HG02571 (cell line): ENCODE results near the gene GMPPA.
A peak's percentile ranks its signal among the peaks of the same experiment; 100 is the strongest.

Experiments
- ATAC-seq: cut with Tn5 transposase; IDR thresholded peaks from one replicate; pipeline ENCODE4 v1.9.1; 2021; ENCODE audit warnings: mild to moderate bottlenecking, moderate library complexity; ENCODE audit not compliant: unreplicated experiment

GMPPA gene

GRCh38 chr2:219498280-219499057, at the start of gene GMPPA:
Gene GMPPA (plus strand): TSS chr2:219498891. CDS start chr2:219499976, 1,085 bp downstream.
- ATAC-seq, result peak; percentile 94

DNA sequence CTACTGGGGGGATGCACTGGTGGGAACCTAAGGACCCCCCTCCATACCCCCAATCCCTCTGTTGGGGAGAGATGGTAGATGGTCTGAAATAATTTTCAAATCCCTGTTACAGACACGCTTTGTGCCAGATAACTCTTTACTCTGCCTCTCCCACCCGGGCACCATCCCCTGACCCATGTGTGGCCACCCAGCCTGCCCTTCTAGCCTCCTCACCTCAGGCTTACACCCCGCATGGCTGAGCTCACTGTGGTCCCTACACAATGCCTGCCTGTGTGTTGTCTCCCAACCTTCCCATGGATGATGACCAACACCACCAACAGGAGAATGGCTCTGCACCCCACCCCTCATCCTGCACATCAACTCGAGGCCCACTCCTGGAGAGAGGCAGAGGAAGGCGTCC, 49.1 kb upstream of the GMPPA start:
- ATAC-seq, result no peak

GRCh38 chr2:219451661-219452360, 46.9 kb upstream of the GMPPA start:
- no peak for ATAC-seq

- no peak for ATAC-seq
Observed at GRCh38 chr2:219452361-219453317, 46.1 kb upstream of the GMPPA start.

- ATAC-seq, result no peak
Observed at GRCh38 chr2:219453671-219454590, 44.8 kb upstream of the GMPPA start.

DNA sequence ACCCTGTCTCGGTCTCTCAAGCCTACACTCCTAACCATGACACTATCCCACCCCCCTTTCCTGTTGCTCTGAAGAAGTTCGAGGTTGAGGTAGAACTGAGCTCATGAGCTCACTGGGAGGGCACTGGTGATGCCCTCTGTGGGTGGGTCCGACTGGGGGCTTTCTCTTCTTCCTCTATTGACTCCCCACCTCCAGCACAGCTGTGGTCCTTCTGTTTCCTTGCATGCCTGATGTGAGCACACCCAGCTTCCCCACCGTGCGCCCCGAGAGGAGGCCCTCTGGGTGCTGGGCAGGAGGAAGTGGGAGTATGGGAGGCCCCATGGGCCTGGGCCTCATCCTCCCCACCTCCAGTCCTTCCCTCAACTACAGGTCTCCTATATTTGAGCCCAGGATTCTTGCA, 43.1 kb upstream of the GMPPA start:
- ATAC-seq, result no peak

DNA sequence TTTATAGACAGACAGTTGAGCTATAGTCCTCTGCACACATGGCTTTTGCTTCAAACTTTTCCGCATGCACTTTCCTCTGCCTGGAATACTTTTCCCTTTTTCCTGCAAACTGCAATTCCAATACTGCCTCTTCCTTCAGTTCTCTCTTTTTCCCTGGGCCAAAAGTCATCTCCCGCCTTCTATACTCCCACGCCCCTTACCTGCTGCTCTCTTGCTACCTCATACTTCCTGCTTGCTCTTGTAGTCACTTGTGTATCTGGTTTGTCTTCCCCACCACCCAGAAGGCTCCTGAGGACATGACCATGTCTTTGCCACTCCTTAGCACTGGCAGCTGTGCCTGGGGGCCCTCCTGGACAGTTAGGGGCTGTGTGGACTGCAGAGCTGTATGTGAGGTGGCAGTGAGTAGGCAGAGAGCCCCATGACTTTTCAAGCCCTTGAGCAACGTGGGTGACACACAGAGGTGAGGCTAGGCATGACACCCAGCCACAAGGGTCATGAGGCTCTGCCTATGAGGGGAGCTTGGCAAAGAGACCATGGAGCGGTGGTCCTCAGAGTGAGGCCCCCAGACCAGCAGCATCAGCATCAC, 40.8 kb upstream of the GMPPA start:
- ATAC-seq, result no peak

GRCh38 chr2:219458996-219459395, 39.7 kb upstream of the GMPPA start:
- no peak for ATAC-seq

DNA sequence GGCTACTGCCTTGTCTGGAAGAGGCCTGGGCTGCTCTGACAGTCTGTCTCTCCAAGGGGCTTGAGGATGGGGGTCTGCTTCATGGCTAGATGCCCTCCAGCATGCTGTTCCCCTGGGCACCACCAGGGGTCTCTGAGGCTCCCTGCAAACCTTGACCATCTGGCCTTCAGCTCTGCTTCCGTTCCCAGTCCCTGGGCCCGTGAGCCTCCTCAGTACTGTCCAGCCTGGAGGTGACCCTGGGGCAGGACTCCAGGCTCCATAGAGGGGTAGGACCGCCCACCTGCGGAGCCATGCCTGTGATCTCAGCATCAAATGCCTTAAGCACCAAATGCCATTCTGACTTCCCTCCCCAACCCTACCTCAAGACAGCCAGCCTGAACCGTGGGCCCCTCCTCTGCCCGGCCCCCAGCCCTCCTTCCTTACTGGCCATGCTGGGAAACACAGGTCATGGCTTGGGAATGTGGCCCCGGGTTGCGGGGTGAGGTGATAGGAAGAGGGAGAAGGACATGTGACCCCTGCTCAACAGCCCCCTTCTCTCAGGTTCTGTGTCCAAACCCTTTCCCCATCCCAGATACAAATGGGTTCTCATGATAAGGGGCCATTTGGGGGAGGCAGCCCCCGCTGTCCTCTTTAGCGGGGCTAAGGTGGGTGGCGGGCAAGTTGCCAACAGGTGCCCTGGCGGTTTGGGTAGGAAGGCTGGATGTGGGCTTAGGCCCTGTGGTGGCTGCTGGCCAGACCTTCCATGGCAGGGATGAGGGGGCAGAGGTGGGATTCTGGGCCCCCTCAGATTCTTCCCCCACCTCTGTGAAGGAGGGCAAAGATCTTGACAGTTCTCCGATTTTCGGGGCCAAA, 39.0 kb upstream of the GMPPA start:
- ATAC-seq, result peak; percentile 71

- no peak for ATAC-seq
Observed at GRCh38 chr2:219460424-219460926, 38.2 kb upstream of the GMPPA start.

- no peak for ATAC-seq
Observed at GRCh38 chr2:219461047-219461514, 37.6 kb upstream of the GMPPA start.

GRCh38 chr2:219461669-219462068, 37.0 kb upstream of the GMPPA start:
- no peak for ATAC-seq

GRCh38 chr2:219462349-219462748, 36.3 kb upstream of the GMPPA start:
- ATAC-seq, result no peak

- no peak for ATAC-seq
Observed at GRCh38 chr2:219464286-219465032, 34.2 kb upstream of the GMPPA start.

DNA sequence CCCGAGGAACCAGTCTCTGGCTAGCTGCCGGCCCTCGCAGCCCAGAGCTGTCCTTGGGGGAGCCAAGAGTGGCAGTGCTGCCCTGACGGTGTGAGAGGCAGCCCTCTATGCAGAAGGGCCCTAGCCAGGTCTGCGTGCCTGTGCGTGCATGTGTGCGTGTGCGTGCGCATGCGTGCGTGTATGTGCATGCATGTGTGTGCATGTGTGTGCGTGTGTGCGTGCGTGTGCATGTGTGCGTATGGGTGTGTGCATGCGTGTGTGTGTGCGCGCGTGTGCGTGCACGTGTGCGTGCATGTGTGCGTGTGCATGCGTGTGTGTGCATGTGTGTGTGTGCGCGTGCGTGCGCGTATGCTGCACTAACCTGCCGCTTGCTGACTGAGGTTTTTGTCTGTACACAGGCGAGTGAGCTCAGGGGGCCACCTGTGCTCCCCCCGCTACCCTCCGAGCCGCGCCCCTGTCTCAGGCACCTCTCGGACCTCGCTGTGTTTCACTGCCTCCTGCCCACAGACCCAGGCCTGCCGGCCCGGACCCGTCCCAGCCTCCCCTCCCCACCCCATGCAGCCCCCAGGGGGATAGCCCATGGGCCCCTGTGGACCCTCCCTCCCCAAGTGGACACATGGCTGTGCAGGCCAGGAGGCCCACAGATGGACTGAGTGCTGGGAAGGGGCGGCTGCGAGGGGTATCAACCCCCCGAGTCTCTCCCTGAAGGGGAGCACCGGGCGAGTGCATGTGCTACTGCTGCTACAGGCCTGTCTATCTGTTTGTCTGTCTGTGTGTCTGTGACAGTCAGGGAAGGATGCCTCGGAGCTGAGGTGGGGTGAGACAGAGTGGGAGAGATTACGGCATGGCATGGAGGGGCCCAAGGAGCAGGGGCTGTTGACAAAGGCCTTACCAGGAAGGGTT, 32.8 kb upstream of the GMPPA start:
- ATAC-seq, result no peak

DNA sequence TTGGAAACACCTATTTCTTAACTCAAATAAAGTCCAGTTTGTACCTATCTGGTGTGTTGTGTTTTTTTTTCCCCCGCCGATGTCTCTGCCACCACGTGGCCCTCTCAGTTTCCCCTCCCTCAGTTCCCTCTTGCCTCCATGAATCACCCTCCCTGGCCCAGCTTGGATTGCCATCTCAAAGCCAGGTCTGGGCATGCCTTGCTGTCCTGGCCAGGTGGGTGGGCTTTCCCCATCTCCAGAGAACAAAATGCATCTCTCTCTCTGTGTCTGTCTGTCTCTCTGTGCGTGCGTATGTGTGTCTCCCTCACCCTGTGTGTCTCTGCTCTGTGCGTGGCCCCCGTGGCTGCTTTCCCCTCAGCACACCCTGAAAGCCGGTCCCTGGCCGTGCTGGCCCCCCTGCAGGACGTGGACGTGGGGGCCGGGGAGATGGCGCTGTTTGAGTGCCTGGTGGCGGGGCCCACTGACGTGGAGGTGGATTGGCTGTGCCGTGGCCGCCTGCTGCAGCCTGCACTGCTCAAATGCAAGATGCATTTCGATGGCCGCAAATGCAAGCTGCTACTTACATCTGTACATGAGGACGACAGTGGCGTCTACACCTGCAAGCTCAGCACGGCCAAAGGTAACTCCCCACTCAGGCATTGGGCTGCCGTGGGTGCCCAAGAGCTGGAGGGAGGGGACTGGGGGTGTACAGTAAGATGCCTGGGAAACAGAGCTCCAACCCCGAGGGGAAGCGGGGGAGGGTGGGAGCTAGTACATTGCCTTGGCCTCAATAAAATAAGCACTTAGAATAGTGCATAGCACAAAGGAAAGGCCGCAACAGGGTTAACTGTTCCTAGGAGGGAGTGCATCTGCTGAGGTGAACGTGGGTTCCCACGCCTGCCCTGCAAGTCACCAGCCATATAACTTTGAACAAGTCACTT, 31.6 kb upstream of the GMPPA start:
- ATAC-seq, result no peak
